Progenitor cell of endocrine pancreas (in vitro differentiated cells): ENCODE results near the gene APLP1. TPM values are rescaled to one million over a fixed set of nuclear protein-coding genes. Genes with fewer than 3 reads are reported as not detected.

Source experiments
- DNase-seq: peaks from one replicate; pipeline ENCODE4 v3.0.0; 2021; ENCODE audit warnings: low spot score; ENCODE audit not compliant: unreplicated experiment
- H3K27ac Mint-ChIP-seq: 2 replicates; pipeline ENCODE4 v1.8.0; 2021; ENCODE audit warnings: mild to moderate bottlenecking, moderate library complexity, mixed read lengths
- H3K27me3 Mint-ChIP-seq: 2 replicates; pipeline ENCODE4 v1.8.0; 2021; ENCODE audit warnings: mixed read lengths
- H3K36me3 Mint-ChIP-seq: 2 replicates; pipeline ENCODE4 v1.8.0; 2022; ENCODE audit warnings: mixed read lengths; ENCODE audit not compliant: insufficient read depth
- H3K4me1 Mint-ChIP-seq: 2 replicates; pipeline ENCODE4 v1.8.0; 2021; ENCODE audit warnings: low read depth, mixed read lengths
- H3K4me3 Mint-ChIP-seq: 2 replicates; pipeline ENCODE4 v1.8.0; 2021; ENCODE audit warnings: low read depth, mild to moderate bottlenecking, moderate library complexity, mixed read lengths
- H3K9me3 Mint-ChIP-seq: 2 replicates; pipeline ENCODE4 v1.8.0; 2021; ENCODE audit warnings: low read depth, mixed read lengths
- total RNA-seq: library from RNA; stranded (reverse); gene quantifications from 2 replicates; pipeline ENCODE4 v1.2.1, GENCODE V29; 2021
- TF ChIP-seq, protein P1 (sequence below): fragments of 200-600 bp; sonication (generic); IDR thresholded peaks from one replicate; pipeline ENCODE4 v1.5.0; 2021; ENCODE audit warnings: antibody characterized with exemption, mild to moderate bottlenecking; ENCODE audit not compliant: unreplicated experiment

APLP1 gene
- total RNA-seq, 1 donor from 2014 or later = 135 TPM

DNA sequence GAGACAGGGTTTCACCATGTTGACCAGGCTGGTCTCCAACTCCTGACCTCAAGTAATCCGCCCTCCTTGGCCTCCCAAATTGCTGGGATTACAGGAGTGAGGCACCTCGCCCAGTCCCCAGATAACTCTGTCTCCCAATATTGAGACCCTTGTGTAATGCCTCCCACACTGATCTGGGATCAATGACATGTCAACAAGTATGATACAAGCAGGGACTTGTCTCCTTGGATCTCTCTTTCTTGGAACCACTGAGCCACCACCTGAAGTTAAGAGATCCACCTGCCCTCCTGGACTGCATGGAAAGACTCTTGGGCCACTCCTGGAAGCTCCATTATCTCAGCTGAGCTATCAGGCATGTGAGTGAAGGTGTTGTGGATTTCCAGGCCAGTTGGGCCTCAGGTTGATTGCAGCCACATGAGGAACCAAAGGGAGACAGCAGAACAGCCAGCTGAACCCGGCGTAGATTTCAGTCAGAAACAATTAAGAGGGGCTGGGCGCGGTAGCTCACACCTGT lies 16.9 kb downstream of the APLP1 start:
- H3K27me3 Mint-ChIP-seq = no peaks in the 10 kb centered on the region

DNA sequence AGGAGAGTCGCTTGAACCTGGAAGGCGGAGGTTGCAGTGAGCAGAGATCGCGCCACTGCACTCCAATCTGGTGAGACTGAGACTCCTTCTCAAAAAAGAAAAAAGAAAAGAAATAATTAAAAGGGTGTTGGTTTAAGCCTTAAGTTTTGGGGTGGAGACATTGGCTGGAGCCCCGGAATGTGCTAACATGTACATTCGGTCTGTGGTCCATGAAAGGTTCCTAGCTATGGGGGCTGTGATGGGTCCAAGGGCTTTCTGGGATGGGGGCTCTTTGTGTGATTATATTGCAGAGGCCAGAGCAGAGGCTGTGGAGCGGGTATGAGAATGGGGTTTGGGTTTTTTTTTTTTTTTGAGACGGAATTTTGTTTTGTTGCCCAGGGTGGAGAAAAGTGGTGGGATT lies 17.5 kb downstream of the APLP1 start:
- peaks cover 19% of the 10 kb centered on the region for H3K36me3 Mint-ChIP-seq
- DNase-seq = no peak
- no peak overlapping the region for H3K4me3 Mint-ChIP-seq
- TF ChIP-seq, protein P1, sequence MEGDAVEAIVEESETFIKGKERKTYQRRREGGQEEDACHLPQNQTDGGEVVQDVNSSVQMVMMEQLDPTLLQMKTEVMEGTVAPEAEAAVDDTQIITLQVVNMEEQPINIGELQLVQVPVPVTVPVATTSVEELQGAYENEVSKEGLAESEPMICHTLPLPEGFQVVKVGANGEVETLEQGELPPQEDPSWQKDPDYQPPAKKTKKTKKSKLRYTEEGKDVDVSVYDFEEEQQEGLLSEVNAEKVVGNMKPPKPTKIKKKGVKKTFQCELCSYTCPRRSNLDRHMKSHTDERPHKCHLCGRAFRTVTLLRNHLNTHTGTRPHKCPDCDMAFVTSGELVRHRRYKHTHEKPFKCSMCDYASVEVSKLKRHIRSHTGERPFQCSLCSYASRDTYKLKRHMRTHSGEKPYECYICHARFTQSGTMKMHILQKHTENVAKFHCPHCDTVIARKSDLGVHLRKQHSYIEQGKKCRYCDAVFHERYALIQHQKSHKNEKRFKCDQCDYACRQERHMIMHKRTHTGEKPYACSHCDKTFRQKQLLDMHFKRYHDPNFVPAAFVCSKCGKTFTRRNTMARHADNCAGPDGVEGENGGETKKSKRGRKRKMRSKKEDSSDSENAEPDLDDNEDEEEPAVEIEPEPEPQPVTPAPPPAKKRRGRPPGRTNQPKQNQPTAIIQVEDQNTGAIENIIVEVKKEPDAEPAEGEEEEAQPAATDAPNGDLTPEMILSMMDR = no peak
- no peaks in the 10 kb centered on the region for H3K4me1 Mint-ChIP-seq
- H3K27ac Mint-ChIP-seq = no peak overlapping the region
- no peaks in the 10 kb centered on the region for H3K27me3 Mint-ChIP-seq
- H3K9me3 Mint-ChIP-seq = no peaks in the 10 kb centered on the region

More for the DNA sequence above, 16.9 kb downstream of the APLP1 start:
- Mint-ChIP-seq H3K4me1 (no peaks in the 10 kb centered on the region), H3K36me3 (peaks cover 19% of the 10 kb centered on the region), H3K9me3 (no peaks in the 10 kb centered on the region), H3K27ac (no peak overlapping the region), H3K4me3 (no peak overlapping the region)
- TF ChIP-seq, protein P1 = no peak
- DNase-seq = no peak

DNA sequence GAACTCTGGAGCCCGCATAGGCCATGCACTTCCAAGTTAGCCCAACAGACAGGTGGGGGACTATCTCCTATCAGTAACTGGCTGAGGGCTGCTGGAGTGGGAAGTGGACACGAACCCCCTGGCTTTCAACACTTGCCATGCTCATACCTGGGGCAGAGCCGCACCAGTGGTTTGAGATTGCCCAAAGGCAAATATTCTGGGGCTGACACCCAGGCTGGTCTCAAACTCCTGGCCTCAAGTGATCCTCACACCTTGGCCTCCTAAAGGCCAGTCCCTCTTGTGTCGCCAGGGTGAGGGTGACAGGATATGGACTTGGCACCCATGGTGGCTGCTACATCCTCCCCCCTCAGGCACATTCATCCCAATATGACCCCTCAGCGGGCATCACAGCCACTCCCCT lies 18.8 kb downstream of the APLP1 start:
- no peaks in the 10 kb centered on the region for H3K4me1 Mint-ChIP-seq
- no peak overlapping the region for H3K4me3 Mint-ChIP-seq
- TF ChIP-seq, protein P1 = no peak
- no peak overlapping the region for H3K27ac Mint-ChIP-seq
- peaks cover 19% of the 10 kb centered on the region for H3K36me3 Mint-ChIP-seq
- H3K9me3 Mint-ChIP-seq = no peaks in the 10 kb centered on the region
- H3K27me3 Mint-ChIP-seq = no peaks in the 10 kb centered on the region
- DNase-seq = no peak

DNA sequence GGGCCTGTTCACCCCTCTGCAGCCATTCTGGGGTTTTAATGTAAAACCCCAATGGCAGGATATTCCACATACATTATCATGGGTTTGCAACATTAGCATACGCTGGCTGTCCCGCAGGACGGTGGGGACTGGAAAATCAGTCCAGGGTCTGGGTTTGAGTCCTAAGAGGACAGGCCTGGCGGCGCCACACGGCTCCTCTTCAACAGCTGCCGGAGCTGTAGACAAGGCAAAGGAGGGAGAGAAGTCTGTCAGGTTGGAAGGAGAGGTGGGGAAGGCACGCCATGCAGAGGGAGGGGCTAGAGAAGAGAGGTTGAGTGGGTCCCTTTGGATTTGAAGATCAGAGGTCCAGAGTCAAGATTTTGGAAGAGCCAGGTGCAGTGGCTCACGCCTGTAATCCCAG lies 20.0 kb downstream of the APLP1 start:
- Mint-ChIP-seq H3K9me3 (no peaks in the 10 kb centered on the region), H3K4me3 (no peak overlapping the region), H3K4me1 (no peaks in the 10 kb centered on the region), H3K36me3 (peaks cover 19% of the 10 kb centered on the region), H3K27me3 (no peaks in the 10 kb centered on the region), H3K27ac (no peak overlapping the region)
- TF ChIP-seq, protein P1 = no peak
- DNase-seq = no peak

DNA sequence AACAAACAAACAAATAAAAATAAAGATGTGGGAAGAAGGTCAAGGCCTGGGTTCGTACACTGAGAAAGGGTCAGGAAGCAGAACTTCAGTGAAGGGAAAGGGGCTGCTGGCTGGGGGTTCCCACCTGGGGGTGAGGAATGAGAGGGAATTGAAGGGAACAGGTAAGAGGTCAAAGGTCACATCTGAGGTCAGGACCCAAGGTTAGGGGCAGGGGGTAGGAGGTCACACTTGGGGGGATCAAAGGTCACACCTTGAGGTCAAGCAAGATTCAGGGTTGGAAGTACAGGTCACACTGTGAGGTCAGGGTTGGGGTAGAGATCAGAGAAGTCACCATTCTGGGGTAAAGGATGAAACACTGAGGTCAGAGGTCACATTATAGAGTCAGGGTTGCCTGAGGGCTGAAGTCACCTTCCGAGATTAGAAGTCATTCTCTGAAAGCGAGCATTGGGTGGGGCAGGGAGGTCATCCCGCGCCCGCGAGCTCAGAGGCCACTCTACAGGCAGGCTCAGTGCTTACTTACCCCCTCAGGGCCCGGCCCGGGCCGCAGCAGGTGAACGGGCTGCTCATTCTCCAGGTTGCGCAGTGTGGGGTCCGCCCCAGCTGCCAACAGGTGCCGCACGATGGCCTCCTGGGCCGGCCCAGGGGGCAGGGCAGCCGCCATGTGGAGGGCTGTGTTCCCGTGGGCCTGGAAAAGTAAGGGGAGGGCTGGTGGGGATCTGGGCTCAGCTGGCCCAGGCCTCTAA lies 21.2 kb downstream of the APLP1 start:
- DNase-seq = no peak
- no peak overlapping the region for H3K4me3 Mint-ChIP-seq
- H3K27me3 Mint-ChIP-seq = no peaks in the 10 kb centered on the region
- TF ChIP-seq, protein P1 = no peak
- H3K36me3 Mint-ChIP-seq = peaks cover 19% of the 10 kb centered on the region
- H3K27ac Mint-ChIP-seq = no peak overlapping the region
- H3K9me3 Mint-ChIP-seq = no peaks in the 10 kb centered on the region
- H3K4me1 Mint-ChIP-seq = no peaks in the 10 kb centered on the region
